B cell (primary cell): Measurements from ENCODE around the gene RMI1. TPM values are rescaled to one million over a fixed set of nuclear protein-coding genes. Genes with fewer than 3 reads are reported as not detected.

ENCODE experiments used
- ATAC-seq: fragments of 200-7000 bp; cut with Tn5 transposase; one replicate; pipeline ENCODE4 v1.10.0; 2021; ENCODE audit warnings: low read depth, mild to moderate bottlenecking, moderate number of reproducible peaks, moderate library complexity
- CTCF ChIA-PET: fragments of 350-600 bp; sonication (Branson Sonifier 250); formaldehyde crosslinking; loops from one replicate; lab custom pipeline; 2021; ENCODE audit warnings: antibody characterized with exemption, inconsistent platforms; lab: Charles Lee
- POLR2A ChIA-PET: fragments of 350-600 bp; sonication (Branson Sonifier 250); formaldehyde crosslinking; loops from one replicate; lab custom pipeline; 2021; ENCODE audit warnings: antibody characterized with exemption; lab: Charles Lee
- DNase-seq: peaks from one replicate; pipeline ENCODE4 v3.0.0; 2013
- H2AFZ ChIP-seq: 2 replicates; pipeline ENCODE4 v1.6.1; 2012; ENCODE audit warnings: mild to moderate bottlenecking, low read depth, low read length; ENCODE audit not compliant: insufficient read depth, poor library complexity, severe bottlenecking
- H3K27ac ChIP-seq, 2 donors: 1 replicate in 1 of 2; 2 replicates in 1 of 2; pipeline ENCODE4 v1.5.1; 2012 to 2013; ENCODE audit warnings: low read length in 2 of 2, mild to moderate bottlenecking in 2 of 2, moderate library complexity in 1 of 2
- H3K27me3 ChIP-seq, 4 experiments: fragments of 200-600 bp in 1 of 4; sonication (generic) in 1 of 4; replicated peaks in 1 of 4; 1 replicate in 2 of 4; 2 replicates in 2 of 4; pipeline versions ENCODE4 v1.6.1 to v1.7.0; 2013 to 2016; ENCODE audit warnings: low read length in 3 of 4, mild to moderate bottlenecking in 2 of 4, mixed read lengths in 1 of 4, moderate library complexity in 1 of 4; ENCODE audit not compliant: insufficient read depth in 4 of 4, control insufficient read depth in 3 of 4; ENCODE audit errors: control extremely low read depth in 1 of 4
- H3K36me3 ChIP-seq, 2 experiments: replicated peaks in 1 of 2; 1 replicate in 1 of 2; 2 replicates in 1 of 2; pipeline versions ENCODE4 v1.6.1 to v1.7.1; 2013; ENCODE audit warnings: low read length in 1 of 2; ENCODE audit not compliant: insufficient read depth in 2 of 2, control insufficient read depth in 1 of 2; ENCODE audit errors: control extremely low read depth in 1 of 2, extremely low read depth in 1 of 2
- H3K4me1 ChIP-seq, 2 donors: fragments of 200-600 bp in 1 of 2; sonication (generic) in 1 of 2; 1 replicate in 1 of 2; 2 replicates in 1 of 2; pipeline versions ENCODE4 v1.5.1 to v1.6.1; 2013 to 2017; ENCODE audit warnings: low read length in 2 of 2; ENCODE audit not compliant: control insufficient read depth in 2 of 2, insufficient read depth in 2 of 2
- H3K4me2 ChIP-seq: replicated peaks from 2 replicates; pipeline ENCODE3; 2012; ENCODE audit warnings: mild to moderate bottlenecking, low read depth, low read length; ENCODE audit not compliant: poor library complexity, severe bottlenecking
- H3K4me3 ChIP-seq, 5 experiments: fragments of 200-600 bp in 1 of 5; sonication (generic) in 1 of 5; 1 replicate in 3 of 5; 2 replicates in 2 of 5; pipeline versions ENCODE4 v1.5.1 to v1.7.0; 2011 to 2016; ENCODE audit warnings: low read length in 4 of 5, mild to moderate bottlenecking in 4 of 5, low read depth in 2 of 5, control low read depth in 1 of 5, moderate library complexity in 1 of 5; ENCODE audit not compliant: insufficient read depth in 1 of 5; ENCODE audit errors: control extremely low read depth in 1 of 5, extremely low read depth in 1 of 5
- H3K79me2 ChIP-seq: fragments of 200-600 bp; sonication (generic); one replicate; pipeline ENCODE4 v1.6.0; 2016; ENCODE audit warnings: low read length; ENCODE audit not compliant: control insufficient read depth, insufficient read depth
- H3K9ac ChIP-seq: fragments of 200-600 bp; sonication (generic); 2 replicates; pipeline ENCODE4 v1.6.1; 2017; ENCODE audit warnings: mild to moderate bottlenecking, low read length, moderate library complexity
- H3K9me3 ChIP-seq, 3 donors: one replicate each; pipeline versions ENCODE4 v1.6.1 to v1.7.1; 2013; ENCODE audit warnings: low read length in 2 of 3; ENCODE audit not compliant: control insufficient read depth in 2 of 3, insufficient read depth in 1 of 3; ENCODE audit errors: control extremely low read depth in 1 of 3
- H4K20me1 ChIP-seq: 2 replicates; pipeline ENCODE4 v1.6.0; 2012; ENCODE audit warnings: mild to moderate bottlenecking, low read length; ENCODE audit not compliant: insufficient read depth, control insufficient read depth, poor library complexity, severe bottlenecking
- H3K27ac Mint-ChIP-seq: one replicate; pipeline ENCODE4 v1.8.0; 2021; ENCODE audit warnings: mixed read lengths
- H3K27me3 Mint-ChIP-seq: one replicate; pipeline ENCODE4 v1.8.0; 2021; ENCODE audit warnings: mixed read lengths
- H3K4me1 Mint-ChIP-seq: one replicate; pipeline ENCODE4 v1.8.0; 2021; ENCODE audit warnings: mixed read lengths
- H3K4me3 Mint-ChIP-seq: one replicate; pipeline ENCODE4 v1.8.0; 2021; ENCODE audit warnings: mixed read lengths
- H3K9me3 Mint-ChIP-seq: one replicate; pipeline ENCODE4 v1.8.0; 2022; ENCODE audit warnings: mixed read lengths; ENCODE audit not compliant: insufficient read depth
- CTCF ChIP-seq: fragments of 200-600 bp; IDR thresholded peaks from one replicate; pipeline ENCODE4 v1.8.0; 2022; ENCODE audit warnings: antibody characterized with exemption, mild to moderate bottlenecking
- EZH2 ChIP-seq: IDR thresholded peaks from 2 replicates; pipeline ENCODE4 v1.6.1; 2012; ENCODE audit warnings: borderline replicate concordance, low read depth, mild to moderate bottlenecking, moderate library complexity, low read length; ENCODE audit not compliant: insufficient read depth, poor library complexity, severe bottlenecking
- WGBS: methylation state at CpG from one replicate; pipeline ENCODE4 v1.1.5; 2013; ENCODE audit warnings: missing lambda C conversion rate; ENCODE audit not compliant: insufficient coverage; 5-methylcytosine and 5-hydroxymethylcytosine counted together
- intact Hi-C: fragments of 100-400 bp; cut with micrococcal nuclease; formaldehyde crosslinking; loops from one replicate; pipeline ENCODE4 v1.10.0; 2022
- polyA plus RNA-seq: library from polyadenylated mRNA; depleted of rRNA; stranded (reverse); fragments of >200 nt; gene quantifications from 2 replicates; pipeline ENCODE4 v1.2.3, GENCODE V29; 2012
- total RNA-seq, 2 donors: library from RNA; stranded (reverse); fragments of 120-200 nt in 1 of 2; gene quantifications; 1 replicate in 1 of 2; 2 replicates in 1 of 2; pipeline versions ENCODE4 v1.2.3 to v1.2.4, GENCODE V29; 2013 to 2022

RMI1 gene
- total and polyA plus RNA-seq, 2 donors (not counting 1 experiment from before 2014, with no cell fraction given), result 2.0 to 8.6 TPM

GRCh38 chr9:83996126-83996525, 15.5 kb downstream of the RMI1 start:
- no peak overlapping the region for H3K9ac ChIP-seq
- ATAC-seq, result no peak
- H3K27ac ChIP-seq, result no peak overlapping the region
- H3K27ac Mint-ChIP-seq, result no peak overlapping the region
- intact Hi-C loops, result no loop called here
- no peak overlapping the region for H3K4me3 Mint-ChIP-seq
- TF ChIP-seq EZH2, result no peak
- TF ChIP-seq CTCF, result no peak
- H3K9me3 Mint-ChIP-seq, result no peaks in the 10 kb centered on the region
- H3K27me3 Mint-ChIP-seq, result no peaks in the 10 kb centered on the region
- H3K4me2 ChIP-seq, result no peak overlapping the region
- POLR2A ChIA-PET, result no interaction called here
- H3K79me2 ChIP-seq, result peaks cover 40% of the 10 kb centered on the region
- H4K20me1 ChIP-seq, result no peaks in the 10 kb centered on the region
- peaks cover 1% of the 10 kb centered on the region for H3K4me1 Mint-ChIP-seq
- H2AFZ ChIP-seq, result no peak overlapping the region
- DNase-seq, result no peak
- 92% methylated on average over 3 of the region's 4 CpGs for WGBS
- H3K4me3 ChIP-seq, result no peak overlapping the region
- no peaks in the 10 kb centered on the region for H3K27me3 ChIP-seq
- no peaks in the 10 kb centered on the region for H3K4me1 ChIP-seq
- no peaks in the 10 kb centered on the region for H3K9me3 ChIP-seq
- CTCF ChIA-PET, result interaction anchor here (1.0 kb wide), 1 partner anchor 177 kb away, joined by 4 read pairs; no protein-coding TSS in a partner anchor
- peaks cover 0 to 9% of the 10 kb centered on the region in 2 experiments for H3K36me3 ChIP-seq

- H3K4me3 Mint-ChIP-seq, result no peak overlapping the region
- CTCF ChIA-PET, result no interaction called here
- H3K4me3 ChIP-seq, result no peak overlapping the region
- peaks cover 14% of the 10 kb centered on the region for H3K4me1 Mint-ChIP-seq
- TF ChIP-seq EZH2 (no peak), CTCF (no peak)
- POLR2A ChIA-PET, result no interaction called here
- peaks cover 30% of the 10 kb centered on the region for H3K79me2 ChIP-seq
- H3K27me3 ChIP-seq, result no peaks in the 10 kb centered on the region
- H2AFZ ChIP-seq, result no peak overlapping the region
- H3K4me1 ChIP-seq, result peaks cover 0 to 11% of the 10 kb centered on the region in 2 donors
- no peak overlapping the region for H3K27ac Mint-ChIP-seq
- ATAC-seq, result no peak
- H3K9me3 ChIP-seq, result no peaks in the 10 kb centered on the region
- no peak for DNase-seq
- H3K27me3 Mint-ChIP-seq, result no peaks in the 10 kb centered on the region
- no CpG with 5 or more reads among the region's 2 CpGs for WGBS
- H3K27ac ChIP-seq, result no peak overlapping the region
- no peak overlapping the region for H3K9ac ChIP-seq
- no peaks in the 10 kb centered on the region for H4K20me1 ChIP-seq
- intact Hi-C loops, result no loop called here
- no peaks in the 10 kb centered on the region for H3K9me3 Mint-ChIP-seq
- H3K36me3 ChIP-seq, result peaks cover 0 to 13% of the 10 kb centered on the region in 2 experiments
- no peak overlapping the region for H3K4me2 ChIP-seq
These were observed 18.7 kb downstream of the RMI1 start for GRCh38 chr9:83999141-83999918.
